ENCODE data around the gene KDM4C. TPM values are rescaled to one million over a fixed set of nuclear protein-coding genes. Genes with fewer than 3 reads are reported as not detected.

KDM4C gene
- polyA plus RNA-seq, 1 experiment = 12.1 TPM

GRCh38 chr9:7174301-7174700, 416.5 kb downstream of the KDM4C start:
- Histone ChIP-seq H3K27me3 (ENCODE audit: control insufficient read depth, insufficient read depth, low read length) (no peaks in the 10 kb centered on the region), H3K4me3 (ENCODE audit: low read depth, low read length) (no peak overlapping the region), H3K9me3 (ENCODE audit: control insufficient read depth, insufficient read depth, low read length) (no peaks in the 10 kb centered on the region), H3K27ac (ENCODE audit: low read depth, low read length) (no peak overlapping the region)
- TF ChIP-seq, protein P1, sequence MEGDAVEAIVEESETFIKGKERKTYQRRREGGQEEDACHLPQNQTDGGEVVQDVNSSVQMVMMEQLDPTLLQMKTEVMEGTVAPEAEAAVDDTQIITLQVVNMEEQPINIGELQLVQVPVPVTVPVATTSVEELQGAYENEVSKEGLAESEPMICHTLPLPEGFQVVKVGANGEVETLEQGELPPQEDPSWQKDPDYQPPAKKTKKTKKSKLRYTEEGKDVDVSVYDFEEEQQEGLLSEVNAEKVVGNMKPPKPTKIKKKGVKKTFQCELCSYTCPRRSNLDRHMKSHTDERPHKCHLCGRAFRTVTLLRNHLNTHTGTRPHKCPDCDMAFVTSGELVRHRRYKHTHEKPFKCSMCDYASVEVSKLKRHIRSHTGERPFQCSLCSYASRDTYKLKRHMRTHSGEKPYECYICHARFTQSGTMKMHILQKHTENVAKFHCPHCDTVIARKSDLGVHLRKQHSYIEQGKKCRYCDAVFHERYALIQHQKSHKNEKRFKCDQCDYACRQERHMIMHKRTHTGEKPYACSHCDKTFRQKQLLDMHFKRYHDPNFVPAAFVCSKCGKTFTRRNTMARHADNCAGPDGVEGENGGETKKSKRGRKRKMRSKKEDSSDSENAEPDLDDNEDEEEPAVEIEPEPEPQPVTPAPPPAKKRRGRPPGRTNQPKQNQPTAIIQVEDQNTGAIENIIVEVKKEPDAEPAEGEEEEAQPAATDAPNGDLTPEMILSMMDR (IDR thresholded peaks at IDR 0.05; ENCODE audit: low read depth, low read length) = no peak
- ChIA-PET CTCF (interaction anchor here (0.9 to 1.7 kb wide), 2 partner anchors 10 to 11 kb away, joined by 3 to 4 read pairs; no protein-coding TSS in a partner anchor), POLR2A (no interaction called here)
- DNase-seq (ENCODE audit: low read depth, low spot score) = no peak

- Histone ChIP-seq H3K27ac (ENCODE audit: low read depth, low read length) (no peak overlapping the region), H3K4me3 (ENCODE audit: low read depth, low read length) (no peak overlapping the region), H3K9me3 (ENCODE audit: control insufficient read depth, insufficient read depth, low read length) (no peaks in the 10 kb centered on the region), H3K27me3 (ENCODE audit: control insufficient read depth, insufficient read depth, low read length) (no peaks in the 10 kb centered on the region)
- CTCF ChIA-PET = no interaction called here
- TF ChIP-seq, protein P1 (IDR thresholded peaks at IDR 0.05; ENCODE audit: low read depth, low read length) = no peak
- DNase-seq (ENCODE audit: low read depth, low spot score) = no peak
- POLR2A ChIA-PET = no interaction called here
Observed at GRCh38 chr9:7174884-7175283, 417.1 kb downstream of the KDM4C start.

GRCh38 chr9:7176561-7176960, 418.8 kb downstream of the KDM4C start:
- TF ChIP-seq, protein P1 (IDR thresholded peaks at IDR 0.05; ENCODE audit: low read depth, low read length) = no peak
- no peaks in the 10 kb centered on the region for H3K27me3 ChIP-seq (ENCODE audit: control insufficient read depth, insufficient read depth, low read length)
- H3K27ac ChIP-seq (ENCODE audit: low read depth, low read length) = no peak overlapping the region
- H3K4me3 ChIP-seq (ENCODE audit: low read depth, low read length) = no peak overlapping the region
- DNase-seq (ENCODE audit: low read depth, low spot score) = no peak
- POLR2A ChIA-PET = no interaction called here
- CTCF ChIA-PET = interaction anchor here (0.9 to 1.7 kb wide), 3 partner anchors 9 to 123 kb away, joined by 4 to 10 read pairs (median 7); no protein-coding TSS in a partner anchor
- no peaks in the 10 kb centered on the region for H3K9me3 ChIP-seq (ENCODE audit: control insufficient read depth, insufficient read depth, low read length)

GRCh38 chr9:7177383-7177782, 419.6 kb downstream of the KDM4C start:
- CTCF ChIA-PET = interaction anchor here (0.9 to 1.7 kb wide), 3 partner anchors 8 to 124 kb away, joined by 4 to 10 read pairs (median 7); no protein-coding TSS in a partner anchor
- DNase-seq (ENCODE audit: low read depth, low spot score) = no peak
- POLR2A ChIA-PET = no interaction called here
- no peaks in the 10 kb centered on the region for H3K27me3 ChIP-seq (ENCODE audit: control insufficient read depth, insufficient read depth, low read length)
- TF ChIP-seq, protein P1 (IDR thresholded peaks at IDR 0.05; ENCODE audit: low read depth, low read length) = no peak
- H3K27ac ChIP-seq (ENCODE audit: low read depth, low read length) = no peak overlapping the region
- no peaks in the 10 kb centered on the region for H3K9me3 ChIP-seq (ENCODE audit: control insufficient read depth, insufficient read depth, low read length)
- H3K4me3 ChIP-seq (ENCODE audit: low read depth, low read length) = no peak overlapping the region

DNA sequence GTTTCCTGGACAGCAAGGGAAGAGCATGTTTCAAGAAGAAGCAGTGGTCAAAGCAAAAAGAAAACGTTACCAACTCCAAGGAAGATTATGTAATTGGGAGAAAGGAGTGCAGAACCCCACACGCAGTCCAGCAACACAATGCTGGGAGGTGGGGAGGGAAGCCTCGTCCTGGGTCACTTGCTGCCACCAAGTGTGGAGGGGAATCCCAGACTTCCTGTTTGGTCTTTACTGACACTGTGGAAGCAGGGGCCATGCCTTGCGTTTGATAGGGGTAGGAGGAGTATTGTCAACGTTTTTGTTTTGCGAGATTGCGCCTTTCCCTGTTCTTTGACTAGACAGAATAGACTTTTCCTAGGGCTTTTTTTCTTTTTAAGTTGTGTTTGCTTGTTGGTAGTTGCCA, 421.0 kb downstream of the KDM4C start:
- H3K27ac ChIP-seq (ENCODE audit: low read depth, low read length) = no peak overlapping the region
- no peak for DNase-seq (ENCODE audit: low read depth, low spot score)
- H3K4me3 ChIP-seq (ENCODE audit: low read depth, low read length) = no peak overlapping the region
- no peaks in the 10 kb centered on the region for H3K9me3 ChIP-seq (ENCODE audit: control insufficient read depth, insufficient read depth, low read length)
- ChIA-PET POLR2A (no interaction called here), CTCF (no interaction called here)
- TF ChIP-seq, protein P1 (IDR thresholded peaks at IDR 0.05; ENCODE audit: low read depth, low read length) = no peak
- H3K27me3 ChIP-seq (ENCODE audit: control insufficient read depth, insufficient read depth, low read length) = no peaks in the 10 kb centered on the region
